Right lung (tissue), 10 donors: Measurements from ENCODE around the gene CST9. TPM values are rescaled to one million over a fixed set of nuclear protein-coding genes. Genes with fewer than 3 reads are reported as not detected.

Source experiments
- DNase-seq, 2 donors: peaks; one replicate each; pipeline ENCODE4 v3.0.0-alpha.2; 2013
- long read RNA-seq, 8 donors: transcript quantifications; one replicate each; lab custom pipeline, GENCODE V29; 2026
- polyA plus RNA-seq, 5 donors: library from polyadenylated mRNA; unstranded; fragments of 120-200 nt; gene quantifications; one replicate each; pipeline versions ENCODE4 v1.2.1 to v1.2.3, GENCODE V29; 2013; ENCODE audit warnings: inconsistent platforms in 1 of 5, low replicate concordance in 1 of 5; ENCODE audit not compliant: insufficient read length in 5 of 5, insufficient read depth in 1 of 5

CST9 gene
- polyA plus RNA-seq = not detected
- long read RNA-seq, donor 1 = 0 reads
- long read RNA-seq, donor 2 = 0 reads
- long read RNA-seq, donor 3 = 0 reads
- long read RNA-seq, donor 4 = 0 reads
- long read RNA-seq, donor 5 = 0 reads
- long read RNA-seq, donor 6 = 0 reads
- long read RNA-seq, donor 7 = 0 reads
- long read RNA-seq, donor 8 = 0 reads

- no peak for DNase-seq
Measured at GRCh38 chr20:23605867-23606651, at the start of gene CST9. Gene CST9 (minus strand): TSS chr20:23605917. CDS start chr20:23605864, 53 bp downstream.

DNA sequence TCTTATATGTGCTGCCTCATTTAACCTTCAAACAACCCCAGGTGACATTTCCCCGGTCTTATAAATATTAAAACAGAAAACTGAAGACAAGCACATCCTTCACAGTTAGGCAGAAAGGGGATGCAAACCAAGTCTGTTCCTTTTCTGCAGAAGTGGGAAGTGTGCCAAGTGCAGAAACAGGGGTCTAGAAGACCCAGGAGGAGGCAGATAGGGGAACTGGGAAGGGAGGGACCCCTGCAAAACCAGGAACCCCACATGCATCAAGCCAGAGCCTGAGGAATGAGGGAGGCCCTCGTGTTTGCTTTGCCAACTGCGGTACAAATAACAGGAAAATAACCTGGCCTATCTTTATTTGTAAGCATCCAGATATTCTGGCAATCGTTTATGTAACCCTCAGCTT, 49.0 kb upstream of the CST9 start:
- DNase-seq = no peak

- DNase-seq = no peak
Measured at GRCh38 chr20:23654000-23654399, 48.3 kb upstream of the CST9 start.

GRCh38 chr20:23653400-23653938, 47.8 kb upstream of the CST9 start:
- DNase-seq = no peak

- DNase-seq = no peak
Measured at GRCh38 chr20:23652926-23653325, 47.2 kb upstream of the CST9 start.

DNA sequence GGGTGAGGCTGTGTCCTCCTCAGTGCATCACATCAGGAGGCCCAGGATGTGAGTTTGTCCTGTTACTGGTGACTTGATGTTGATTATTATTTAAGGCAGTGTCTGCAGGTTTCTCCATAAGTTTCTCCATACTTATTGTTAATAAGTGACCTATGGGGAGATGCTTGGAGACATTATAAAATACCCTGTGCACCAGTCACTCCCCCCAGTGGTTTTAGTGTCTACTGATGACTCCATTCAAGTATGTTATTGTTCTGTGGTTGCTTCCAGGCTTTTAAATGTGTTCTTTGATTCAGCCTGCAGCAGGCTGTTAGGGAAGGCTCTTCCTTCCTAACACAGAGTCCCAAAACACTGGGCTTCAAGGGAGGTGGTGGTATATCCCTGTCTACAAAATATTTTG, 46.7 kb upstream of the CST9 start:
- DNase-seq = no peak

GRCh38 chr20:23651117-23651516, 45.4 kb upstream of the CST9 start:
- no peak for DNase-seq

GRCh38 chr20:23649830-23650417, 44.2 kb upstream of the CST9 start:
- DNase-seq = no peak

DNA sequence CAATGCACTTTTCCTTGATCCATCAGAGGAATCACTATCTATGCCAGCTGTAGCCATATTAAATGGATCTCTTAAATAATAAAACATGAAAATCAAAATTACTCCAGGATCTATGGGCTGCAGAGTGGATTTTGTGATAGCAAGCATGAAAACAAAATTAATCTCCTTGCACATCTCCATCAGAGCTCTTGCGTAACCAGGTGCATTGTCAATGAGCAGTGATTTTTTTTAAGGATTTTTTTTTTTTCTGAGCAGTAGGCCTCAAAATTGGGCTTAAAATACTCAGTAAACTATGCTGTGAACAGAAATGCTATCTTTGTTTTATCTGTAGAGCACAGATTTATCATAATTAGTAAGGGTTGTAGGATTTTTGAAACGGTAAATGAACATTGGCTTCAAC, 43.5 kb upstream of the CST9 start:
- no peak for DNase-seq

DNA sequence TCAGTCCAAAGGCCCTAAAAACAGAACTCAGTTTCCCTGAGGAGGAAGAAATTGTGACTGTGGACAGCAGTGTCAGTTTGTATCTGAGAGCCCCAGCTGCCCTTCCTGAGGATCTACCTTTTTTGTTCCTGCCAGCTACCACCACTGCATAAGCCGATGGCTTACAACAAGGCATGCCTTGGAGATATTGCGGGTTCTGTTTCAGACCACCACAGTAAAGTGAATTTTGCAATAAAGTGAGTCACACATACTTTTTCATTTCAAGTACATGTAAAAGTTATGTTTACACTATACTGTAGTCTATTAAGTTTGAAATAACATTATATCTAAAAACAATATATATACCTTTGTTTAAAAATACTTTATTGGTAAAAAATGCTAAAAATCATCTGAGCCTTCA, 41.6 kb upstream of the CST9 start:
- no peak for DNase-seq

GRCh38 chr20:23646106-23646873, 40.6 kb upstream of the CST9 start:
- DNase-seq = no peak

GRCh38 chr20:23645575-23645974, 39.9 kb upstream of the CST9 start:
- no peak for DNase-seq

DNA sequence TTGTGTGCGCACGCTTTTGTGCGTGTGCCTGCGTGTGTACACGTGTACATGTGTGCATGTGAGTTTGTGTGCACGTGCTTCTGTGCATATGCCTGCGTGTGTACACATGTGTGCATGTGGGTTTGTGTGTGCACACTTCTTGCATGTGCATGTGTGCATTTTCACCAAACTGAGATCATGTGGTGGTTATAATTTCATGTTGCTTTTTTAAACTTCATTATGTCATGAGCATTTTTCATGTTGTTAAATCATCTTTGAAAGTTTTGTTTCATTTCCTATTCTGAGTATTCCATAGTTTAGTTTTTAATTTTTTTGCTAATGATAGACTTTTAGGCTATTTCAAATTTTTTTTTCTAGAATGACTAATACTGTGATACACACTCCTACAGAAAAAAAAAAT, 38.4 kb upstream of the CST9 start:
- DNase-seq = no peak

DNA sequence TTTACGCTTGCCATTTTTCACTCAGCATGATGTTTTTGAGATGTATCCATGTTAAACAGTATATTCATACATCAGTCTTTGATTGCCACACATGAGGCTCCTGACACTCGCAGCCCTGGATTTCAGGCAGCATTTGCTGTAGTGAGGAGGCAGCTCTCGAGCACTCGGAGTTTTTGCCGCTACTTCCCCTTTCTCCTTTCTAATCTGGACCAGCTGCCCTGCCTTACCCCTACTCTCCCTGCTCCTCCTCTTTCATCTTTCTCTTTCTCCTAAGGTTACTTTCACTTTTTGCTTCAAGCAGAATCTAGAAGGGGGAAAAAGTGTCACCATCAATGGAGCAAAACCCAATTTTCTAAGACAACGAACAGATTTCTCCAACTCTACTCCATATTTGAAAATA, 37.9 kb upstream of the CST9 start:
- DNase-seq = no peak

GRCh38 chr20:23641936-23642751, 36.4 kb upstream of the CST9 start:
- DNase-seq = no peak

DNA sequence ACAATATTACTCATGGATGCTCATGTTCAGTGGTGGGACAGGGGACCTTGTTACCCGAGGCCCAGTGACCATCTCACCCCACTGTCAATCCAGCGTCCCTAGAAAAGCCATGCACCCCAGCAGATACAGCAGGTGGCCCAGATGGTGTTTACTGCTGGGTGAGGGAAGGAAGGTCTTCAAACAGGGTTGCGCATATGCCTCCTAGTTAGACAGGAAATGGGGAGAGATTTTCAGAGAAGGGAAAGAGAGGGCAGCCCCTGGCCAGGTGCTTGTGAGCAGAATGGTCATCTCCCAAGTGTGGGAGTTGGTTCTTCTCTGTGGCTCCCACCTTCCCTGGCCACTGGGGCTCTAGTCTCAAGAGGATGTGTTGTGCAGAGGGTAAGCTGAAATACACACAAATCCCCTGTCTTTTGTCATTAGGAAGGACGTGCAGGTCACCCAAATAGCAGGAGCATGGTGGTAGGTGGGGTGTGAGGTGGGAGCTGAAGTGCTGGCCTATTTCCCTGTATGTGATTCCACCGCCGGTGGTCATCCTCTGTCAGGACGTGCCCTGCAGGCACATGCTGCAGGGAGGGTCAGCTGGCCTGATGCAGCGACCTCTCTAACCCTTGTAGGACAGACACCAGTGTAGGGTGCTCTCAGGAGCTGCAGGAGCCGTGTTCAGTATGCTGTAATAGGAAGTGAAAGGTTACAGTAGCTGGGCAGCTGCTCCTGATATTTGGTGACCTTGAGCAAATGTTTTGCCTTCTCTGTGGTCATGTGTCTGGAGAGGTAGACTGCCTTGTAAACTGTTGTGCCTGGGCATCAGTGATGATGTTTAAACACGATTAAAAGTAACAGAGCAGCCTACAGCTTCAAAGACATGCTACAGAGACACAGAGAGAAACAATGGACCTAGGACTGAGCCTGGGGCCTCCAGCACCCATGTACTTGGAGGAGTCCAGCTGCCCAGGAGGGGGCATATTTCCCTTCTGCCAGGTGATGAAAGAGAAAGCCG, 35.3 kb upstream of the CST9 start:
- DNase-seq = no peak

GRCh38 chr20:23640018-23640601, 34.4 kb upstream of the CST9 start:
- DNase-seq = no peak

GRCh38 chr20:23639490-23639958, 33.8 kb upstream of the CST9 start:
- no peak for DNase-seq

DNA sequence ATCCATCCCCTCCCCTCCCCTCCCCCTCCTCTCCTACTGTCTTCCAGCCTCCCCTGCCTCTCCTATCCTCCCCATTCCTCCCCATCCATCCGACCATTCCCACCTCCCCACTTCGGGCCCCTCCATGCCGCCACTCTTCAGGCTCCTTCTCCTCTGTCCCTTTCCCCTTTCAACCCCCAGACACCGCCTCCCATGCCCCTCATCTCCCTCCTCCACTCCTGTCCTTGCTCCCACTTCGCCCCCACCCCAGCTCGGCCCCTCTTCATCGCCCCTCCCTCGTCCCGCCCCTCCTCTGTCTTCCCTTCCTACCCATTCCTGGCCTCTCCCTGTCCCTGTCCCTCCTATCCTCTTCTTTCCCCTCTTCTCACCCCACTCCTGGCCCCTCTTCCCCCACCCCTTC, 32.6 kb upstream of the CST9 start:
- DNase-seq = no peak
